ENCODE data around the gene ATP1A1.

The ATP1A1 gene

DNA sequence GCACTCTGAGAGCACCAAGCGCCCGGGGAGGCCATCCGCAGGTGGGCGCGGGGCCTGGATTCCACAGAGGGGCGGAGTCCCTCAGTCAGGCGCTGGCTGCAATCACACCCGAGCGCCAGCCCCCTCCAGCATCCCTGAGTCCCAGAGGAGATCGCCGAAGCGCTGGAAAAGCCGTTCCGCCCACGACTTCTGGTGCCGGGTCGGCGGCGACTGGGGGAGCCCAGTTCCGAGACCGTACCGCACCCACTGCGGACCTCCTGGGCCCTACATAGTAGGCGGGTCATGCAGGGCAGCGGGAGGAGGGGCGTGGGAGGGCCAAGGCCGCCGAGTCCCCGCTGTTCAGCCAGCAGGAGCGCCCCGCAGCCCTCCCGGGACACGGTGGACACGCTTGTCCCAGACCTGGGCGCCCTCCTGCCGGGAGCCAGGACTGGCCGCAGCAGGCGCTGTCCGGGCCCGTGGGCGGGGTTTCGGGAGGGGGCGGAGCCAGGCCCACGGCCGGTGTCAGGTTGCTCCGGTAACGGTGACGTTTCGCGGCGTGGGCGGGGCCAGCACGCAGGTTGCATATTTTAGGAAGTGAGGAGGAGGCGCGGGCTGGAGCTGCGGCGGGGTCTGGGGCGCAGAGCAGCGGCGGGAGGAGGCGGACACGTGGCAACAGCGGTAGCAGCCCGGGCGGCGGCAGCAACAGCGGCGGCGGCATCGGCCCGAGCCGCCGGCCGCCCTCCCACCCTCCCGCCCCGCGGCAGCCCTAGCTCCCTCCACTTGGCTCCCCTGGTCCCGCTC is at the start of gene ATP1A1:
TSS of gene ATP1A1 (plus strand) at position 594 of the 780 bp plus-strand sequence. CDS start 268 bp downstream, outside the sequence.
- DNase-seq (ENCODE audit: low spot score): peak; percentile 95

DNA sequence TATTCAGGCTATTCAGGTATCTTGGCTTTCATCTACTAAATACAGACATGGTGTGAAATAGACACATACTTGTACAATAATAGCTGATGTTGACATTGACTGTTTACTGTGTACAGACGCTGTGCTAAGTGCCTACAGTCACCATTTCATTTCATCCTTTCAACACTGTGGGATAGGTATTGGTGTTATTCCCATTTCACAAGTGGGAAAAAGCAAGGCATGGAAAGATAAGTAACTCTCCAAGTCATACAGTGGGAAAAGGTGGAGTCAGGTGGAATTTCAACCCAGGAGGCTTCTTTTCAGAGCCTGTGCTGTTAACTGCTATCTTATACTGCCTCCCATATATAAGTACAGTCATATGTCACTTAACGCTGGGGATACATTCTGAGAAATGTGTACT is 49.6 kb upstream of the ATP1A1 start:
- no peak for DNase-seq (ENCODE audit: low spot score)

DNA sequence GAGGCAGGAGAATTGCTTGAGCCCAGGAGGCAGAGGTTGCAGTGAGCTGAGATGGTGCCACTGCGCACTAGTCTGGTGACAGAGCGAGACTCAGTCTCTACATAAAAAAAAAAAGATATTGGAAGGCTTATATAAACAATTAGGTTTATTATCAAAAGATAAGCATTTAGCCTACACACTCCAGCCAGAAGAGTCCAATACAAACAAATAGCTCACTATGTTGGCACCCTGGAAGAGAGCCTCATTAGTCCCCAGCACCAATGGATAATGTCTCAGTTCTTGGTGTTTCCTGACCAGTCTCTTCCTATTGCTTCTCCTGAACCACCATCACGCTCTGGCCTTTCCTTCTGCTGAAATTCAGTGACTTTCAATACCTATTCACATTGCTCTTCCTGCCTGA is 48.6 kb upstream of the ATP1A1 start:
- DNase-seq (ENCODE audit: low spot score): no peak

DNA sequence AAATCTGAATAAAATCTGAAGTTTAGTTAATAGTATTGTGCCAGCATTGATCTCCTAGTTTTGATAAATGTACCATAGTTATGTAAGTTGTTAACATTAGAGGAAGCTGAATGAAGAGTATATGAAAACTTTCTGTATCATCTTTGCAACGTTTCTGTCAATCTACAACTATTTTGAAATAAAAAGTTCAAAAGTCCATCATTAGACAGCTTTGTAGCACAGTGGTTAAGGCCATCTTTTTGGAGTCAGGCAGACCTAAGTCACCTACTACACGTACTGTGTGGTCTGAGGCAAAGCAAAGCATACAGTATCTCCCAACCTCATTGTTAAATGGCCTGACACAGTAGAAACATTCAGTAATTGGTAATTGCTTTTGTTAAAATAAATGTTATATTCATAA is 47.9 kb upstream of the ATP1A1 start:
- DNase-seq (ENCODE audit: low spot score): no peak

DNA sequence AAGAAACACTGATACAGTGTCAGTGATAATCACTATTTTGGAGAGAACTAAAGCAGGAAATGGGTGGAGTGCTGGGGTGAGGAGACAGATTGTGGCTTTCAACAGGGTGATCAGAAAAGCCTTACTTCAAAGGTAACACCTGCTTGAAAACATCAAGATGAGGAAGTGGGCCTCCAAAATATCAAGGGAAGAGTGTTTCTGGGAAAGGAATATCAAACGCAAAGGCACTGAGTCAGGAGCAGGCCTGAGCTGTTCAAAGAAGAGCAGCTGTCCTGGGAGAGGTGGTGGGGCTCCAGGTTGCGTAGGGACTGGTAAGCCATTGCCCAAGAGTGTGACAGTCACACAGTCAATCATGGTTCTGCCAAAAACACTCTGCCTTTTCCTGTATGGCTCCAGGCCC is 47.1 kb upstream of the ATP1A1 start:
- DNase-seq (ENCODE audit: low spot score): no peak

DNA sequence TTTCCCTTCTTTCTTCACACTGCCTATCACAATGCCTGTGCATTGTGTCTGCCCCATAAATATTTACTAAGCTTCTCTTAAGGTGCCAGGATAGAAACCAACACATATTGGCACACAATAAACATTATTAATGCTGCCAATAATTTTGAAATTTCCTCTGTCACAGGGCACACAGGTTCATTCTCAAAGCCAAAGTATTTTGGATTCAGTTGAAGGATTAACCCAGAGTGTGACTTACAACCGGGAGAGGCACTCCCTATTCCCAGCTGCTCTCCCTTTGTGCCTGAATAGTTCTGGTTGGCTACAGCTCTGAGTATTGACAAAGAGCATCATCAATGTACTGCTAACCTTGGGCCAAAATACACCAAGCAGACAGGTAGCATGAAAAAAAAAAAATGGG is 46.6 kb upstream of the ATP1A1 start:
- DNase-seq (ENCODE audit: low spot score): no peak

DNA sequence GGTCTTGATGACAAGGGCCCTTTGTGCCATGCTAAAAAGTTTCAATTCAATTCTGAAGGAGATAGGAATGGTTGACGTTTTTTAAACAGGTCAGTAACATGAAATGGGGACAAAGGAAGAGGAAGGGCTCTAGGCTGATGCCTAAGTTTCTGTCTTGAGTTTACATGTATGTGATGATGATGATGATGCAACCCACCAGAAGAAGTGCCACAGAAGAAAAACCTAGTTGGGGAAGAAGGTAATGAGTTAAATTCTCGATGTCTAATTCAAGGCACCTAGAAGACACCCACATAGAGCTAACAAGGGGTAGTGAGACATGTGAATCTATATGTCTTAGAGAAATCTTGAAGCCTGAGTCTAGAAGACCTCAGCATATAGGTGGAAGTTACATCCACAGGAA is 44.4 kb upstream of the ATP1A1 start:
- no peak for DNase-seq (ENCODE audit: low spot score)

DNA sequence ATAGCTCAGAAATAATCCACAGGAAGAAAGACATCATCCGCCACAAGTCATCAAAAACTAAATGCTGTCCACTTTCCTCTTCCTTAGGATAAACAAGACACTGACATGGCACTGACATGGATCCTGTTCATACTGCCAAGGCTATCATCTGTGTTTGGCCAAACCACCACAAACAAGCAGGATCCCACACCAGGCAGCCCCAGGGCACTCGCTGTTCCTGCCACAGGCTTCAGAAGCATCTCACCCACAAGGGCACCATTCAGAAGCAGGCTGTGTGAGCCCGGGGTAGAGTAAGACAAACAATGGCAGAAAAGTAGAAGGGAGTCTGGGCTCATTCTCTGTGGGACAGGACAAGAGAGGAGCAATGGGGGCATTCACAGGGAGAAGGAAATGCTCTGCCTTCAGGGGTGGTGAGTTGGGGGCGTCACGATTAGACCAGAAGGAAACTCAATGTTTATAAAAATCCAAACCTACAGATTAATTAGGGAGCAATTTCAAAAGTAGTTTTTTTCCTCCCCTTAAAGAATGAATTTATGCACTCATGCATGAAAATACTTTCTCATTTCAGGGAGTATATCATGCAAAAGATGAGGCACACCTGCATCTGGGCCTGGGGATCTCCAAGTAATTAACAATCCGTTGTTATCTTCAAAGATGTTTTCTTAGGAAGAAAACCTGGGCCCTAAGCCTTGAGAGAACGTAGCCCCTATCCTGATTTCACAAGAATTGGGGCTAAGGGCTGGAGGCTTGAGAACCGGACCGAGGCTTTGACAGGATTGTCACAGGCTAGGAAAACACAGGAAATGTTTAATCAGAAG is 43.3 kb upstream of the ATP1A1 start:
- no peak for DNase-seq (ENCODE audit: low spot score)

DNA sequence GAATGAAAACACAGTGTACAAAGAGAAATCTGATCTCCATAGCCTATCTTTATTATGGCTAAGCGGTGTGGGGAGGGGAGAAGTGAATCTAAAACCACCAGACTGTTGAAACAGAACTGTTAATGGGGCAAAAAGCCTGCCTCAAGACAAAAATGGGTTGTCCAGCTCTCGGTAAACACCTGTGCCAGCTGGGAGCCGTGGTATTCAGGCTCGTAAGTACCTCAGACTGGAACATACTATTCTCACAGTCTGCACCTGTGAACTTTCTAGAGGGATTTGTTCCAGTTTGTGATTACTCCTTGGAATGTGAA is 42.7 kb upstream of the ATP1A1 start:
- no peak for DNase-seq (ENCODE audit: low spot score)

DNA sequence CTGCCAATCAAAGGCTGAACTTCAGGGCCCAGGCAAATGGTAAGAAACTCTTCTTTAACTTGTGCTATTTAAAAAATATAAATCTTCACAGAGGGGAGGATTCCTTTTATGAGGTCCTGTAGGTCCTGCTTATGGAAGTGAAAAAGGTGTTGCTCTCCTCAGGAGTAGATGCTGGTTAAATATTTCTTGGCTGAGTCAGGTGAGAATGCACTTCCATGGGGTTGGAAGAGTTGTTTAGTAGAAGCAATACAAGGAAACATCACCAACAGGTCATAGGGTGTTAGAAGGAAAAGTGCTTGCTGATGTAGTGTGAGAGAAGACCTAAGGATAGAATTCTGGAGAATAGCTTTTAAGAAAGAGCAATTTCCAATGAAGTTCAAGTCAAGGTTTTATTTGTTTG is 42.2 kb upstream of the ATP1A1 start:
- no peak for DNase-seq (ENCODE audit: low spot score)

DNA sequence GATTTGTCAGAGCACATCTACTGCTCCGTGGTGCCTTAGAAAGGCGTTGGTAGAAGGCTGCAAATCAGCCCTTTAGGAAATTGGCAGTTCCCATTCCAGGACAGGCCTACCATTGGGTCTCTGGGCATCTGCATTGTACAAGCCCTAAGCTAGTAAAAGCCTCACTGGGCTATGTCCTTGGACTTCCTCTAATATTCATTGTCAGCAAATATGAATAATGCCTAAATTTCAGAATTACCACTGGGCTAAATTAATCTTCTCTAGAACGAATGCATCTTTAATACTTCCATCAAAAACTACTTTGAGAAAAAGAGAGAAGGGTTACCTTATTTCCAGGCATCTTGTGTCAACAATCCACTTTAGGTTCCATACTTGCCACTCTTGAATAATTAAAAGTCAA is 41.5 kb upstream of the ATP1A1 start:
- no peak for DNase-seq (ENCODE audit: low spot score)

DNA sequence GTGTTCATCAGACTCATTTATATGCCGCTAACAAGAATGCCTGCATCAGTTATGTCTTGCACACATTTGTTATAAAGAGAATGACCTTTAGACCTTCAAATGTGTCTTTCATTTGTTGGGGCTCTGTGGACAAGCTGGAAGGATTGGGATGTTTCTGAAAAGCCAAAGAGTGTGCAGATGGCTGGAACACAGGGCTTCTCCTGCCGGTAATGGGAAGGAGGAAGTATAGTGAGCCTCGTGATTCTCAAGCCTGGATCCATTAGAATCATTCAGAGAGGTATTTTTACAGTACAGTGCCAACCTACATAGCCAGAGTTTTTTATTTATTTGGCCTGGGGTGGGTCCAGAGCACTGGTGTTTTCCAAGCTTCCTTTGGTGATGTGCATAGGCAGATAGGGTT is 40.6 kb upstream of the ATP1A1 start:
- DNase-seq (ENCODE audit: low spot score): peak; percentile 70

DNA sequence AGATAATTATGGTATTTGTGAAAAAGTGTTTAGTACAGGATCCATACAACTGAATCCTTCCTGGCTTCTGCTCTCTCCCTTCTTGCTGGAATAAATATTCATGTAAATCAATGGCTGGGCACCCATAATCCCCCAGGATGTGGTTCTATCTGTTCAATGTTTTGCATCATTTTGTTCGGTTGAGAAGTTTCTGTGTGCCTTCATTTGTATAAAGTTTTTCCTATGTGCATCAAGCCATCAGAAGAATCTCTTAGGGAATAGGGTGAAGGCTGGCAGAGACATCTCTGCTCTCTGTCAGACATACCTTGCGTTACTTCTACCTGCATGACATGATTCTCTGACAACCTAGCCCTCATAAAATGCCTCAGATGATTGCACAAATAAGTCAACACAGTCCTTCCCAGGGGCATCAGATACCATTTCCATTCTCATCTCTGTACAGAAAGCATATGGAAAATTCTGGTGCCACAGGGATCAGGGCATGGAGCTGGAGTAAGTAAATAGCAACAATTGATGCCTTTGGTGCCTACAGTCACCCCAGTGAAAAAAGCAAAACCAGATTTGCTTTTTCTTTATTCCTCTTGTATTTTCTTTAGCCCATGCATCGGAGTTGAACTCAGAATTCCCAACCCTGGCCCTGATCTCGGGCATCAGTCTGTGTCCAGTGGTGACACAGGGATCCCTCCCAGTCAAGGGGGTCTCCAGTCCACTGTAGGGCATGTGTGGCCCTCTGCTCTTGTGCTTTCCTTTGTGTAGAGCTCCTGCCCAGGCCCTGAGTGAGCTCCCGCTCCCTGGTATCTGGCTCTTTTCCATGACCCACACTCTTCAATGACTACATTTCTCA is 39.7 kb upstream of the ATP1A1 start:
- no peak for DNase-seq (ENCODE audit: low spot score)

DNA sequence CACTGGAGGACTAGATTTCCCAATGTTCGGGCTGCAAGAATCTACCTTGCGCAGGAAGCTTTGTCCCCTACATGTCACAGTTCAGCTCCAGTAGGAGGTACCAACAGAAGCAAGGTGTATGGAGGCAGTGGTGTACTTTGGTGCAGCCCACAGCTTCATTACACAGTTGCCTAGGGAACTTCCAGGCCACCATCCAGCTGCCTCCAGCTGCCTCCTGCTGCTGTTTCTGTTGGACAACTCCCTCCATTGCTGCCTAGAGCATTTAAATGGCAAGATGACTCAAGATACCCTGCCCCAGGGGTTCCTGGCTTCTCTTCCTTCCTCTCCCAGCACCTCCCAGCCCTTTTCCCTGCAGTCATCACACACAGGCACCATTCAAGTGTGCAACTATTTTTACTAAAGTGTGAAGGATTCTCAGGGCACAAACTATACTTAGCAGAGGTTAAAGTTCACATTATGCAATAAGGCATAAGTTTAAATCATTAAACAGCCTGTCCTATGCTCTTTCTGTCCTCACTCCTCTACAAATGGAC is 39.0 kb upstream of the ATP1A1 start:
- DNase-seq (ENCODE audit: low spot score): no peak

DNA sequence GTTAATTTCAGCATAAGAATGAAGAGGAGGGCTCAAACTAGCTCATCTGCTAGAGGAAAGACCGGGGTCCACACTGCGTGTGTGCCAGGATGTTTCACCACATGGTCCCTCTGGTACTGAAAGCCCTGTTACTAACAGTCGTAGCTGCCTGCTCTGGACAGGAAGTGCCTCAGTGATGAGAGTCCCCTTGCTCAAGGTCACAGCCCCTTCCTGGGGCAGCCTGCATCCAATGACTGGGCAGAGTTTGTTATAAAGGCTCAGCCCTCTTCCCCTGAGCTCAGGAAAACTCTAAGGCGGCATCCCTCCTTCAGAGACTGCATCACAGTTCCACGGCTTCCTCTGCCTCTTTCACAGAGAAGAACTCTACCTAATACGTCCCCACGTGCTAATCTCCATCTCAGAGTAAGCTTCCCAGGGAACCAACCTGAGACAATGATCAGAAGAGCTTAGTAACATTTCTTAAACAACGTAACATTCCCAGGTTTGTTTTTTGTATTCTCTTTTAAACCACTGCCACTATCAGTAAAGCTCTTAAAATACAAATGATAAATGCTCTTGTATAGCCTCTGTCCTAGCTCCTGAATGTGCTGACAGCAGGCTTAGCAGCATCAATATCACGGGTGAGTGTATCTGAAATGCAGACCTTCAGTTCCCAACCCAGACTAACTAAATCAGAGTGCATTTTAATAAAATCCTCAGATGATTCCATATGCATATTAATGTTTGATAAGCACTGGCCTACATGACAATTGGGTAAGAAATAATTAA is 38.0 kb upstream of the ATP1A1 start:
- peak; percentile 78 for DNase-seq (ENCODE audit: low spot score)

DNA sequence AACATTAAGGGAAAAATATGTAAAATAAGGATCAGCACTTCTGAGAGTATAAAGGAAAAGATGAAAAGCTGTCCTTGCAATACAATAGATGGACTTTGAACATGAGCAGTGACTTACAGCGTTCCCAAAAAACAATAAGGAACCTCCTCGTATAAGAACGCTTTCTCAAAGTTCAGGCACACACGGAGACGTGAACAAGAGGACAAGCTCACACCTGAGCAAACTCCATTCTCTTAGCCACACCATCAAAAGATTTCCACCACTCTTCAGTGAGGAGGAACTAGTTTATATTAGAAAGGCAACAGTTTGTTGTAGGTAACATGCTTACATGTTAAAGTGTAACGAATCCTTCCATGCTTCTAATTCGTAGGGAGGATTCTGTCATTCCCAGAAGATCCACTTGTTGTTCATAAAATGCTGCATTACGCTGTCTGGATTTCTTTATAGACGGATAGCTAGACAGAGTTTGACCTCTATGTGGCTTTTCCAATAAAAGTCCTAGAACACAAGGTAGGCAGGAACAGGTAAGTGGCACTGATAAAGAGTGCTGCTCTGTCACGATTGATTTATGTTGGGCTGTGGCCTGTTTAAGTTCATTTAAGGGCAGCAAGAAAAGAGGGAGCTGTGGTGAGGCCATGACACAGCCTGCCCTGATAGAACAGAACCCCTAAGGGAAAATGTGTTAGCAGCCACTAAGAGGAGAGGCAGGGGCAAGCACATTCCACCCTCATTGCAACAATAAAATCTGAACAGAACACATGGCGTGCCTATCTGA is 37.0 kb upstream of the ATP1A1 start:
- DNase-seq (ENCODE audit: low spot score): no peak

DNA sequence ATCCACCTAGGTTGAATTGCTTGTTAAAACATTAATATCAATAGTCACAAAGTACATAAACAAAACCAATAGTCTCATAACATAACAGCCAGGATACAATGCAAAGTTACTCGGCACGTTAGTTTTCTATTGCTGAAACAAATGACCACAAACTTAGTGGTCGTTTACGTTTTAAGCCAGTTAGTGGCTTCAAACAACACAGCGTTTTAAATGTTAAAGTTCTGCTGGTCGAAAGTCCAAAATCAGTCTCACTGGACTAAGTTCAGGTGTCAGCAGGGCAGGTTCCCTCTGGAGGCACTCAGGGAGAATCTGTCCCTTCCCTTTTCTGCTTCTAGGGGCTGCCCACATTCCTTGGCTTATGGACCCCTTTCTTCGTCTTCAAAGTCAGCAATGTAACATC is 35.6 kb upstream of the ATP1A1 start:
- no peak for DNase-seq (ENCODE audit: low spot score)

DNA sequence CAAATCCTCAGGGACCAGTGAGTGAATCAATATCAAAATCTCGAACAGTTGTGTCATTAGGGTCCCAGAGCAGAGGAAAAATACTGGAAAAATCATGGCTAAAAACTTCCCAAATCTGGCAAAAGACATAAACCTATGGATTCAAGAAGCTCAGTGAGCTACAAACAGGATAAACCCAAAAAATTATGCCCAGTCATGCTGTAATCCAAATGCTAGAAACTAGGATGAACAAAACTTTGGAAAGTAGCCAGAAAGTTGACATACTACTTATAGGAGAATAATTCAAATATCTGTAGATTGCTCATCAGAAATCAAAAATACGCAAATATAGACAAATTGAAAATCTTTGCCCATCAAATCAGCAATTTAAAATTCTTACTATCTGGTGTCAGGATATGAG is 34.6 kb upstream of the ATP1A1 start:
- DNase-seq (ENCODE audit: low spot score): no peak

DNA sequence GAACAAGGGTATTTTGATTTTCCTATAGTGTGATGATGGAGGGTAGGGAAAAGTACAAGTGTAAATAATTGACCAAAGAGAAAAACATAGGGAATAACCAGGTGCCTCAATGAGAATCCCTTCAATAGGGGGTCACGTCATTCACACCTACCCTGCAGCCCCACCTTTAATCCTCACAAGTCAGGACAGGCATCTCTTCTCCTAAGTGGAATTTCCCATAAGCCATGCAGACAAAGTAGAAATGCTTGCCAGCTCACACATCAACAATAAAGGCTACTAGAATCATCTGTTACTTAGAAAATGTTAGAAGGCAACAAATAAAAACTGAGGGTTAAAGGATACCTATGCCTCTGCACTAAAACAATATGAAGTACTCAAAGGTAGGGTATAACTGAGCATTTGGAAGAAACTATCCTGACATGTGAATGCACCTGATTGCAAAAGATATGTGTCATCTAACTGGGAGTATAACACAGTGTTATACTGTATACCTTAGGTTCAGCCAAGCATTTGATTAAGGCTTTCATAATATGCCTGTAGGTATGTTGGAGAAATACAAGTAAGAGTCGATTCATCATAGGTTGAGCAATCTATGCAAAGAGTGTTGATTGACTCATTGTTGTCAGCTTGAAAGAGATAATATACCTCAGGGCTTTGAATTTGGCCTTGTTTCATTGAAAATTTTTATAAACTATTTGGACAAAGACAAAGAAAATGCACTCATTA is 32.4 kb upstream of the ATP1A1 start:
- no peak for DNase-seq (ENCODE audit: low spot score)

DNA sequence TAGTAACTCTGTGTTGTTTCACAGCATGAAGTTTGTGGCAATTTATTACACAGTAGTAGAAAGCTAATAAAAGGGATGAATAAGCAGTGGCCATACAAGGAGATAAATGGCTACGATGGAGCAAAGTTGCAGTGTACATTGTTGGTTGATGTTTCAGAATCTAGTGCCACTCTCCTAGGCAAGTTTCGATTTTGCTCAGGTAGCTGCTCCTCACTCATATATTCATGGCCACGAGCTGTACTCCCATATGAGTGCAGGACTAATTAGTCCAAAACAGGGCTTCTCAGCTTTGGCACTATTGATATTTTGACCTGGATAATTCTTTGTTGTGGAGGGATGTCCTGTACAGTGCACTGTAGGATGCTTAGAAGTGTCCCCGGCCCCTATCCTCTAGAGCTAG is 30.0 kb upstream of the ATP1A1 start:
- DNase-seq (ENCODE audit: low spot score): no peak

Data from cerebellar cortex (tissue), 1 donor.